ENCODE results near the gene PAX5.

Gene PAX5

GRCh38 chr9:36884721-36885120, 149.3 kb downstream of the PAX5 start:
- Histone ChIP-seq H3K4me3 (ENCODE audit: insufficient read depth, low read depth, low read length, poor library complexity, severe bottlenecking) (no peak overlapping the region), H3K4me1 (ENCODE audit: control insufficient read depth, insufficient read depth, low read length, poor library complexity, severe bottlenecking) (no peaks in the 10 kb centered on the region), H3K27ac (ENCODE audit: insufficient read depth, low read length, poor library complexity, severe bottlenecking) (no peak overlapping the region), H3K36me3 (ENCODE audit: control insufficient read depth, insufficient read depth, low read length) (no peaks in the 10 kb centered on the region), H3K27me3 (replicated peaks; ENCODE audit: control insufficient read depth, insufficient read depth, low read length, poor library complexity, severe bottlenecking) (peaks cover 3% of the 10 kb centered on the region), H3K9me3 (ENCODE audit: control insufficient read depth, low read length) (no peaks in the 10 kb centered on the region)
- DNase-seq = no peak

GRCh38 chr9:36882594-36882993, 151.5 kb downstream of the PAX5 start:
- Histone ChIP-seq H3K4me3 (ENCODE audit: insufficient read depth, low read depth, low read length, poor library complexity, severe bottlenecking) (no peak overlapping the region), H3K27me3 (replicated peaks; ENCODE audit: control insufficient read depth, insufficient read depth, low read length, poor library complexity, severe bottlenecking) (peaks cover 3% of the 10 kb centered on the region), H3K9me3 (ENCODE audit: control insufficient read depth, low read length) (no peaks in the 10 kb centered on the region), H3K27ac (ENCODE audit: insufficient read depth, low read length, poor library complexity, severe bottlenecking) (no peak overlapping the region), H3K4me1 (ENCODE audit: control insufficient read depth, insufficient read depth, low read length, poor library complexity, severe bottlenecking) (no peaks in the 10 kb centered on the region), H3K36me3 (ENCODE audit: control insufficient read depth, insufficient read depth, low read length) (no peaks in the 10 kb centered on the region)
- no peak for DNase-seq

- H3K4me3 ChIP-seq (ENCODE audit: insufficient read depth, low read depth, low read length, poor library complexity, severe bottlenecking) = no peak overlapping the region
- H3K4me1 ChIP-seq (ENCODE audit: control insufficient read depth, insufficient read depth, low read length, poor library complexity, severe bottlenecking) = no peaks in the 10 kb centered on the region
- DNase-seq = no peak
- H3K9me3 ChIP-seq (ENCODE audit: control insufficient read depth, low read length) = no peaks in the 10 kb centered on the region
- H3K27ac ChIP-seq (ENCODE audit: insufficient read depth, low read length, poor library complexity, severe bottlenecking) = no peak overlapping the region
- H3K36me3 ChIP-seq (ENCODE audit: control insufficient read depth, insufficient read depth, low read length) = no peaks in the 10 kb centered on the region
- peaks cover 3% of the 10 kb centered on the region for H3K27me3 ChIP-seq (replicated peaks; ENCODE audit: control insufficient read depth, insufficient read depth, low read length, poor library complexity, severe bottlenecking)
These were observed 152.2 kb downstream of the PAX5 start for GRCh38 chr9:36881743-36882441.

GRCh38 chr9:36881316-36881715, 152.8 kb downstream of the PAX5 start:
- Histone ChIP-seq H3K27ac (ENCODE audit: insufficient read depth, low read length, poor library complexity, severe bottlenecking) (no peak overlapping the region), H3K4me1 (ENCODE audit: control insufficient read depth, insufficient read depth, low read length, poor library complexity, severe bottlenecking) (no peaks in the 10 kb centered on the region), H3K36me3 (ENCODE audit: control insufficient read depth, insufficient read depth, low read length) (no peaks in the 10 kb centered on the region), H3K27me3 (replicated peaks; ENCODE audit: control insufficient read depth, insufficient read depth, low read length, poor library complexity, severe bottlenecking) (peaks cover 3% of the 10 kb centered on the region), H3K4me3 (ENCODE audit: insufficient read depth, low read depth, low read length, poor library complexity, severe bottlenecking) (no peak overlapping the region), H3K9me3 (ENCODE audit: control insufficient read depth, low read length) (no peaks in the 10 kb centered on the region)
- no peak for DNase-seq

GRCh38 chr9:36880075-36880474, 154.0 kb downstream of the PAX5 start:
- no peaks in the 10 kb centered on the region for H3K9me3 ChIP-seq (ENCODE audit: control insufficient read depth, low read length)
- H3K36me3 ChIP-seq (ENCODE audit: control insufficient read depth, insufficient read depth, low read length) = no peaks in the 10 kb centered on the region
- H3K27me3 ChIP-seq (replicated peaks; ENCODE audit: control insufficient read depth, insufficient read depth, low read length, poor library complexity, severe bottlenecking) = peaks cover 3% of the 10 kb centered on the region
- no peak overlapping the region for H3K27ac ChIP-seq (ENCODE audit: insufficient read depth, low read length, poor library complexity, severe bottlenecking)
- no peaks in the 10 kb centered on the region for H3K4me1 ChIP-seq (ENCODE audit: control insufficient read depth, insufficient read depth, low read length, poor library complexity, severe bottlenecking)
- DNase-seq = no peak
- H3K4me3 ChIP-seq (ENCODE audit: insufficient read depth, low read depth, low read length, poor library complexity, severe bottlenecking) = no peak overlapping the region

- Histone ChIP-seq H3K27ac (ENCODE audit: insufficient read depth, low read length, poor library complexity, severe bottlenecking) (no peak overlapping the region), H3K36me3 (ENCODE audit: control insufficient read depth, insufficient read depth, low read length) (no peaks in the 10 kb centered on the region), H3K27me3 (replicated peaks; ENCODE audit: control insufficient read depth, insufficient read depth, low read length, poor library complexity, severe bottlenecking) (no peaks in the 10 kb centered on the region), H3K4me1 (ENCODE audit: control insufficient read depth, insufficient read depth, low read length, poor library complexity, severe bottlenecking) (no peaks in the 10 kb centered on the region), H3K4me3 (ENCODE audit: insufficient read depth, low read depth, low read length, poor library complexity, severe bottlenecking) (no peak overlapping the region), H3K9me3 (ENCODE audit: control insufficient read depth, low read length) (no peaks in the 10 kb centered on the region)
- DNase-seq = no peak
These were observed 154.8 kb downstream of the PAX5 start for GRCh38 chr9:36878986-36879982.

GRCh38 chr9:36877239-36877638, 156.8 kb downstream of the PAX5 start:
- Histone ChIP-seq H3K4me1 (ENCODE audit: control insufficient read depth, insufficient read depth, low read length, poor library complexity, severe bottlenecking) (no peaks in the 10 kb centered on the region), H3K4me3 (ENCODE audit: insufficient read depth, low read depth, low read length, poor library complexity, severe bottlenecking) (no peak overlapping the region), H3K27ac (ENCODE audit: insufficient read depth, low read length, poor library complexity, severe bottlenecking) (no peak overlapping the region), H3K36me3 (ENCODE audit: control insufficient read depth, insufficient read depth, low read length) (no peaks in the 10 kb centered on the region), H3K9me3 (ENCODE audit: control insufficient read depth, low read length) (no peaks in the 10 kb centered on the region), H3K27me3 (replicated peaks; ENCODE audit: control insufficient read depth, insufficient read depth, low read length, poor library complexity, severe bottlenecking) (no peaks in the 10 kb centered on the region)
- DNase-seq = no peak

GRCh38 chr9:36876056-36876455, 158.0 kb downstream of the PAX5 start:
- Histone ChIP-seq H3K9me3 (ENCODE audit: control insufficient read depth, low read length) (no peaks in the 10 kb centered on the region), H3K4me3 (ENCODE audit: insufficient read depth, low read depth, low read length, poor library complexity, severe bottlenecking) (no peak overlapping the region), H3K27me3 (replicated peaks; ENCODE audit: control insufficient read depth, insufficient read depth, low read length, poor library complexity, severe bottlenecking) (no peaks in the 10 kb centered on the region), H3K36me3 (ENCODE audit: control insufficient read depth, insufficient read depth, low read length) (no peaks in the 10 kb centered on the region), H3K4me1 (ENCODE audit: control insufficient read depth, insufficient read depth, low read length, poor library complexity, severe bottlenecking) (no peaks in the 10 kb centered on the region), H3K27ac (ENCODE audit: insufficient read depth, low read length, poor library complexity, severe bottlenecking) (no peak overlapping the region)
- DNase-seq = no peak

GRCh38 chr9:36874921-36875320, 159.1 kb downstream of the PAX5 start:
- H3K9me3 ChIP-seq (ENCODE audit: control insufficient read depth, low read length) = no peaks in the 10 kb centered on the region
- H3K4me1 ChIP-seq (ENCODE audit: control insufficient read depth, insufficient read depth, low read length, poor library complexity, severe bottlenecking) = no peaks in the 10 kb centered on the region
- DNase-seq = no peak
- H3K4me3 ChIP-seq (ENCODE audit: insufficient read depth, low read depth, low read length, poor library complexity, severe bottlenecking) = no peak overlapping the region
- no peaks in the 10 kb centered on the region for H3K27me3 ChIP-seq (replicated peaks; ENCODE audit: control insufficient read depth, insufficient read depth, low read length, poor library complexity, severe bottlenecking)
- no peaks in the 10 kb centered on the region for H3K36me3 ChIP-seq (ENCODE audit: control insufficient read depth, insufficient read depth, low read length)
- no peak overlapping the region for H3K27ac ChIP-seq (ENCODE audit: insufficient read depth, low read length, poor library complexity, severe bottlenecking)

GRCh38 chr9:36874261-36874660, 159.8 kb downstream of the PAX5 start:
- Histone ChIP-seq H3K36me3 (ENCODE audit: control insufficient read depth, insufficient read depth, low read length) (no peaks in the 10 kb centered on the region), H3K4me1 (ENCODE audit: control insufficient read depth, insufficient read depth, low read length, poor library complexity, severe bottlenecking) (no peaks in the 10 kb centered on the region), H3K4me3 (ENCODE audit: insufficient read depth, low read depth, low read length, poor library complexity, severe bottlenecking) (no peak overlapping the region), H3K27me3 (replicated peaks; ENCODE audit: control insufficient read depth, insufficient read depth, low read length, poor library complexity, severe bottlenecking) (no peaks in the 10 kb centered on the region), H3K9me3 (ENCODE audit: control insufficient read depth, low read length) (no peaks in the 10 kb centered on the region), H3K27ac (ENCODE audit: insufficient read depth, low read length, poor library complexity, severe bottlenecking) (no peak overlapping the region)
- no peak for DNase-seq

All from effector memory CD4-positive, alpha-beta T cell (primary cell).